ENCODE results near the gene PTBP3.

PTBP3 gene

DNA sequence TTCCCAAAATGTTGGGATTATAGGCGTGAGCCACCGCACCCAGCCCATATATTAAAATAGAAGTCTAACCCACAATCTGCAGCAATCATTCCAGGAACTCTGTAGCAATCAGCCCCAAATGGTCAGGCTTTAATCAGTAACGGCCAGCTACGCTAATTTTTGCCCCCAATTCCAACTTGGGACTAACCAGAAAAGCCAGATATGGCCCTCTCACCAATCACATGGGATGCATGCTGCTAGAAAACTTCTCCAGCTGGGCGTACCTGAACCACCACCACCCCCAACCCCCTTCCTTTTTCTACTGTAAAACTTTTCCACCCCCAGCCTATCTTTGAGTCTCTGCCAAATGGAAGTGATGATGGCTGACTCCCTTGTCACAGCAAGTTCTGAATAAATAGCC is 162.5 kb downstream of the PTBP3 start:
- H3K27ac ChIP-seq (ENCODE audit: low read length), result no peak overlapping the region
- no peak overlapping the region for H2AFZ ChIP-seq (ENCODE audit: low read length)
- H3K4me1 ChIP-seq (ENCODE audit: low read length), result peaks cover 10% of the 10 kb centered on the region
- no peak overlapping the region for H3K4me3 ChIP-seq (ENCODE audit: low read length)
- H3K9me3 ChIP-seq (replicated peaks; ENCODE audit: insufficient read depth, low read length), result no peaks in the 10 kb centered on the region
- H3K9ac ChIP-seq (ENCODE audit: low read length), result no peak overlapping the region
- DNase-seq, result no peak
- H3K9me2 ChIP-seq (replicated peaks; ENCODE audit: insufficient read depth, low read length), result no peaks in the 10 kb centered on the region
- no peaks in the 10 kb centered on the region for H3F3A ChIP-seq (ENCODE audit: insufficient read depth, low read length)
- no peaks in the 10 kb centered on the region for H3K36me3 ChIP-seq (replicated peaks; ENCODE audit: insufficient read depth, low read length)
- no peaks in the 10 kb centered on the region for H4K20me1 ChIP-seq (ENCODE audit: insufficient read depth, low read length)
- TF ChIP-seq EZH2phosphoT487 (IDR thresholded peaks at IDR 0.05; ENCODE audit: low read length) (no peak), EZH2 (optimal IDR thresholded peaks at IDR 0.05; ENCODE audit: low read depth, low read length) (no peak)
- TF ChIP-seq, protein P1, sequence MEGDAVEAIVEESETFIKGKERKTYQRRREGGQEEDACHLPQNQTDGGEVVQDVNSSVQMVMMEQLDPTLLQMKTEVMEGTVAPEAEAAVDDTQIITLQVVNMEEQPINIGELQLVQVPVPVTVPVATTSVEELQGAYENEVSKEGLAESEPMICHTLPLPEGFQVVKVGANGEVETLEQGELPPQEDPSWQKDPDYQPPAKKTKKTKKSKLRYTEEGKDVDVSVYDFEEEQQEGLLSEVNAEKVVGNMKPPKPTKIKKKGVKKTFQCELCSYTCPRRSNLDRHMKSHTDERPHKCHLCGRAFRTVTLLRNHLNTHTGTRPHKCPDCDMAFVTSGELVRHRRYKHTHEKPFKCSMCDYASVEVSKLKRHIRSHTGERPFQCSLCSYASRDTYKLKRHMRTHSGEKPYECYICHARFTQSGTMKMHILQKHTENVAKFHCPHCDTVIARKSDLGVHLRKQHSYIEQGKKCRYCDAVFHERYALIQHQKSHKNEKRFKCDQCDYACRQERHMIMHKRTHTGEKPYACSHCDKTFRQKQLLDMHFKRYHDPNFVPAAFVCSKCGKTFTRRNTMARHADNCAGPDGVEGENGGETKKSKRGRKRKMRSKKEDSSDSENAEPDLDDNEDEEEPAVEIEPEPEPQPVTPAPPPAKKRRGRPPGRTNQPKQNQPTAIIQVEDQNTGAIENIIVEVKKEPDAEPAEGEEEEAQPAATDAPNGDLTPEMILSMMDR (IDR thresholded peaks at IDR 0.05; ENCODE audit: low read length), result no peak
- H3K27me3 ChIP-seq (replicated peaks; ENCODE audit: insufficient read depth, low read length), result no peaks in the 10 kb centered on the region
- H3K79me2 ChIP-seq (ENCODE audit: low read length), result no peaks in the 10 kb centered on the region
- no peak overlapping the region for H3K4me2 ChIP-seq (ENCODE audit: low read depth, low read length)

DNA sequence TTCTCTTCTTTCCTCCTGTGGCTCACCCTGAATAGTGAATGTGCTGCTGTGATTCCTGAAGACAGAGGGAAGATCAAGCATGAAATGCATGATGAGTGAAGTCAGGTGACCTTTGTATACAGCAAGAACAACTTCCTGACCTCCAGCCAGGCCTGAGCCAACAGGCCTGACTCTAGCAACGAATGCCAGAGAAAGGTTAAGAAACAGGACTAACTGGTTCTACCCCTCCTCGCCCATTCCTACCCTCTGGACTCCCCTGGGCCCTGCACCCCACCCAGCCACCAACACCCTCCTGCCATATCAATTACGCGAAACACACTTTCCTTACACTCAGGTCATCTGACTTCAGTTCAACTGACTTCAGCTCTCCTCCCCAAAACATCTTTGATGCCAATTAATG is 163.2 kb downstream of the PTBP3 start:
- no peak overlapping the region for H3K4me3 ChIP-seq (ENCODE audit: low read length)
- H3F3A ChIP-seq (ENCODE audit: insufficient read depth, low read length), result no peaks in the 10 kb centered on the region
- H3K4me1 ChIP-seq (ENCODE audit: low read length), result peaks cover 10% of the 10 kb centered on the region
- no peak for DNase-seq
- H2AFZ ChIP-seq (ENCODE audit: low read length), result no peak overlapping the region
- H4K20me1 ChIP-seq (ENCODE audit: insufficient read depth, low read length), result no peaks in the 10 kb centered on the region
- H3K4me2 ChIP-seq (ENCODE audit: low read depth, low read length), result no peak overlapping the region
- H3K27me3 ChIP-seq (replicated peaks; ENCODE audit: insufficient read depth, low read length), result no peaks in the 10 kb centered on the region
- TF ChIP-seq EZH2phosphoT487 (IDR thresholded peaks at IDR 0.05; ENCODE audit: low read length), result no peak
- TF ChIP-seq, protein P1 (IDR thresholded peaks at IDR 0.05; ENCODE audit: low read length), result no peak
- TF ChIP-seq EZH2 (optimal IDR thresholded peaks at IDR 0.05; ENCODE audit: low read depth, low read length), result no peak
- no peaks in the 10 kb centered on the region for H3K36me3 ChIP-seq (replicated peaks; ENCODE audit: insufficient read depth, low read length)
- H3K9ac ChIP-seq (ENCODE audit: low read length), result no peak overlapping the region
- no peaks in the 10 kb centered on the region for H3K79me2 ChIP-seq (ENCODE audit: low read length)
- H3K9me2 ChIP-seq (replicated peaks; ENCODE audit: insufficient read depth, low read length), result no peaks in the 10 kb centered on the region
- H3K27ac ChIP-seq (ENCODE audit: low read length), result no peak overlapping the region
- no peaks in the 10 kb centered on the region for H3K9me3 ChIP-seq (replicated peaks; ENCODE audit: insufficient read depth, low read length)

DNA sequence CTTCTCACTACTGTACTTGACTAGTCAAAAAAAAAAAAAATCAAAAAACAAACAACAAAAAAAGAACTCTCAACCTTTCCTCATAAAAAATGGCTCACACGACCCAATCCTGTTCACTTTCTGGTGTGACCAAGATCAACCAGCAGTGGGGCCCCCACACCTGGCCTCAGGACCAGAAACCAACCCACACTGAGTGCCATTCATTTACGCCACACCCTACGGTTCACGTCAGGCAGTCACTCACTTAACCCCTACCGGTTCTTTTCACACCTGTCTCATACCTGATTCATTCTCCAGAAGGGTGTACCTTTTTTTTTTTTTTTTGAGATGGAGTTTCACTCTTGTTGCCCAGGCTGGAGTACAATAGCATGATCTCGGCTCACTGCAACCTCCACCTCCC is 164.1 kb downstream of the PTBP3 start:
- no peak for DNase-seq
- TF ChIP-seq, protein P1 (IDR thresholded peaks at IDR 0.05; ENCODE audit: low read length), result no peak
- TF ChIP-seq EZH2phosphoT487 (IDR thresholded peaks at IDR 0.05; ENCODE audit: low read length), result no peak
- no peak for TF ChIP-seq EZH2 (optimal IDR thresholded peaks at IDR 0.05; ENCODE audit: low read depth, low read length)

More for the DNA sequence above, 164.1 kb downstream of the PTBP3 start:
- Histone ChIP-seq H3K27ac (ENCODE audit: low read length) (no peak overlapping the region), H3K9me2 (replicated peaks; ENCODE audit: insufficient read depth, low read length) (no peaks in the 10 kb centered on the region), H3K9me3 (replicated peaks; ENCODE audit: insufficient read depth, low read length) (no peaks in the 10 kb centered on the region), H2AFZ (ENCODE audit: low read length) (no peak overlapping the region), H3K79me2 (ENCODE audit: low read length) (no peaks in the 10 kb centered on the region), H3K4me3 (ENCODE audit: low read length) (no peak overlapping the region), H3F3A (ENCODE audit: insufficient read depth, low read length) (no peaks in the 10 kb centered on the region), H3K9ac (ENCODE audit: low read length) (no peak overlapping the region), H3K36me3 (replicated peaks; ENCODE audit: insufficient read depth, low read length) (no peaks in the 10 kb centered on the region), H3K4me1 (ENCODE audit: low read length) (peaks cover 9% of the 10 kb centered on the region), H3K4me2 (ENCODE audit: low read depth, low read length) (no peak overlapping the region), H4K20me1 (ENCODE audit: insufficient read depth, low read length) (no peaks in the 10 kb centered on the region), H3K27me3 (replicated peaks; ENCODE audit: insufficient read depth, low read length) (no peaks in the 10 kb centered on the region)

Data from MM.1S (cell line).